Measurements from ENCODE around the gene PPP4R2.
"Not testable (repeated sequence)": the region's sequence is repeated elsewhere in the genome, so short reads cannot be mapped to it uniquely, and the experiment has no call there.

PPP4R2 gene

DNA sequence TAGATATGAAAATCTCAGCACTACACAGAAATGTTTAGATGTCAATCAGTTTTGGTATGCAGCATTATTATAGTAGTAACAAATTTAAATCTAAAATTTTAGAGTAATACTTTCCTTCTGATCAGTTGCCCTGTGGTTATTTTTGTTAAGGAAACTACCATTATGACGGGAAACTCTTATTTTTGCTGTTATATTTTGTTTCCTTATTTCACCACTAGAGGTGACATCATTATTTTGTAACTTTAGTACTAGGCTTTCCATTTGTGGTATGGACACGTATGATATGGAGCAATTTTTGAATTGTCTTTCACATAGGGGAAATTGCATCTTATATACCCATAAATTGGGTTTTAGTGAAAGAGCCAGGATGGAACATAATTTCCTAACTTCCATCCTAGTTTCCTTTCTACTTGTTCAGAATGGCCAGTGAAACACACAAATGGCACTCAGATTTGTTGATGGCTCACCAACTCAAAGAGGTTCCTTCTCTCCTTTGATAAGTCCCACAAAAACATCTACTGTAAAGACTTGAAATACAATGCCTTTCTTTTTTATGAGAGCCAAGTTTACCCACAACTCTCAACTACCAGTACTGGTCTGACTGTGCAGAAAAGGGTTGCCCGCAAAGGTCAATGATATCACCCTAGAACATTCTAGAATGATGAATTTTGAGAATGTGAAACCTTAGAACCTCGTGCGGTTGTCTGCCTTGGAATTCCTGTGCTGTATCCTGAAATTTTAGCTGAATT is 19.4 kb upstream of the PPP4R2 start:
- DNase-seq (ENCODE audit: low spot score): no peak

DNA sequence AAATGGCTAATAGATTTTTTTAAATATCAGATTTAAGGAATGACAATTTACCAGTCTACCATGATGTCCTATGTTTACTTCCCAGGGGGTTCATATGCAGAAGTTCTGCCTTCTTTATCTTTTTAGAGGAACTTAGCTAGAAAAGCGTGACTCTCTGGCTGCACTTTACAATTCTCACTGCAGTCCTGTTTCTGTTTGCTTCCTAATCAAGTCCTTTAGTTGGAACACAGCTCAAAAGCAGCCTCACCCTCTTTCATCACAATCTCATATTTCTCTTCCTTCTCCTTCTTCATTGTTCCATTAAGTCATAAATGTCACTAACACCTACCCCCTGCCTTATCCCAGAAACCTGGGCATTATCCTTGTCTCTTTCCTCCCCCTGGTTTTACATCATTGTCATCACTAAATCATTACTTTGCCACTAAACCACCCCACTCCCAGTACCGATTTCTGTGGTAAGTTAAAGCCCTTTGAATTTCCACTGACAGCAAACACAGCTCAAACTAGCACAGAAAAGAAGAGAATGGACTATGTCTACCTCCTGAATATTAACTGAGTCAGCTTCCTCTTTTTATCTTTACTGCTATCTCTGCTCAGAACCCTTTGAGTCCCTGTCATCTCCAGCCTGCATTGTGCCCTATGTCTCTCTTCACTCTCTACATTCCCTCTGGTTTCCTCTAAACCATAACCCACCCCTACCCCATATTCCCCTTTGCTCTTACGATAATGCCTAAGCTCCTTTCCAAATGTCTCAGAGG is 13.8 kb upstream of the PPP4R2 start:
- DNase-seq (ENCODE audit: low spot score): no peak

GRCh38 chr3:72985576-72985975 is 11.0 kb upstream of the PPP4R2 start:
- no peak for DNase-seq (ENCODE audit: low spot score)

GRCh38 chr3:72990701-72991395 is 5.8 kb upstream of the PPP4R2 start:
- no peak for DNase-seq (ENCODE audit: low spot score)

GRCh38 chr3:72991522-72991921 is 5.1 kb upstream of the PPP4R2 start:
- DNase-seq (ENCODE audit: low spot score): no peak

DNA sequence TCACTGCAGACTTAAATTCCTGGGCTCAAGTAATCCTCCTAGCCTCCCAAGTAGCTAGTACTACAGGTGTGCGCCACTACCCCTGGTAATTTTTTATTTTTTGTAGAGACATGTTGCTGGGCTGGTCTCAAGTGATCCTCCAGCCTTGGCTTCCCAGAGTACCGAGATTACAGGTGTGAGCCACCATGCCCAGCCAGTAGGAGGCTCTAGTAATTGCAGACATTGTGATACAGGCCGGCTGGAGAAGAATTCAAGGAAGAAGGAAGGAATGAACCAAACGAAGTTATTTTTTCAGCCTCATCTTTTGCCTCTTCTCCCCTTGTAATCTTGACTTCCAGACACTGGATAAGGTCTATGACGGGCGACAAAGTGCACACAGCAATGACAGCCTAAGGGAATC is 3.2 kb upstream of the PPP4R2 start:
- DNase-seq (ENCODE audit: low spot score): no peak

DNA sequence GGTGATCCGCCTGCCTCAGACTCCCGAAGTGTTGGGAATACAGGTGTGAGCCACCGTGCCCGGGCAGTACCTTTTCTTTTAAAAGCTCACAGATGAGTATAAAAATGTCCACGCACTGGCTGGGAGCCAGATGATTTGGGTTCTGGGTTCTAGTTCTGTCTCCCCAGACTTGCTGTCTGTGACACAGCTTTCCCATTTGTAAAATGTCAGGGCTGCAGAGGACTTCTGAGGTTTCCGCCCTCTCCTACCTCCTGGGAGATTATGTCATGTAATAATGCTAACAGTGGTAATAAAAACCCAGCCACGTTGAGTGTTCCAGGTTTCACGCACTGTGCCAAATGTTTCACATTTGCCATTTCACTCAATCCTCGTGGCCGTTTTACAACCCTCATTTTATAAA is 1.3 kb upstream of the PPP4R2 start:
- DNase-seq (ENCODE audit: low spot score): no peak

GRCh38 chr3:72996121-72996472 is 514 bp upstream of the PPP4R2 start:
- DNase-seq (ENCODE audit: low spot score): no peak

DNA sequence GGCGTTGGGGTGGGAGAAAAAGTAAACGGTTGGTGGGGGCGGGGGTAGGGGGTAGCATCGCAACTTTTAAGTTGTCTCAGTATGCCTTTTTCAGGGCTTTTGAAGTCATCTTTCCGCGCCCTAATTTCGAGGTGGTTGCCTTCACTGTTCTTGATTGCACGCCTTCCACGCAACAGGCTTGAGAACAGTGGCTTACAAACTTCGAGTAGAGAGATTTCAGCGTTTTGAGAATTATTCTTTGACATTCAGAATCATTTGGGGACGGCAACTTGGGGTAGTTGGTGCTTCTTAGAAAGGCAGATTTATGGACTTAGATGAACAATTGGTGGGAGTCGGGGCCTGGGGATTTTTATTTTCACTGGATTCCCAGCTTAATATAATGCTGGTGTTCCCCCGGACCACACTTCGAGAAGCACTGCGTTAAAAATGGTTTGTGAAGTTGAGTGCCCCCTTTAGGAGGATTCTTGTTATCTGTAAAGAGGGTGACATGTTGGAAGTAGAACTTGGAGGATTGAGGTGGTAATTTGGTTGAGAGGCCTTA is 880 bp downstream of the PPP4R2 start:
- peak; percentile 74 for DNase-seq (ENCODE audit: low spot score)

- no peak for DNase-seq (ENCODE audit: low spot score)
Measured at GRCh38 chr3:72998466-72998865, 1.9 kb downstream of the PPP4R2 start.

DNA sequence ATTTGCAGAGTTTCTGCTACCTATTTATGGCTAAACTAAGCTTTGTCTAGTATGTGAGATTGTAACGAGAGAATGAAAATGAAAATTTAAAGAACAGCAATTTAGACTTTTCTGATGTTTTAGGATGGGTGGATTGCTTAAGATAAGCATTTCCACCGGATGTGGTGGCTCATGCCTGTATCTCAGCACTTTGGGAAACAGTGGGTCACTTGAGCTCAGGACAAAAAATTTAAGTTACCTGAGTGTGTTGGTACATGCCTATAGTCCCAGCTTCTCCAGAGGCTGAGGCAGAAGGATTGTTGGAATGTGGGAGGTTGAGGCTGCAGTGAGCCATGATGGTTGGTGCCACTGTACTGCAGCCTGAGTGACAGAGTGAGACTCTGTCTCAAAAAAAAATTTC is 3.3 kb downstream of the PPP4R2 start:
- DNase-seq (ENCODE audit: low spot score): no peak

GRCh38 chr3:73003050-73003449 is 6.4 kb downstream of the PPP4R2 start:
- DNase-seq (ENCODE audit: low spot score): not testable (repeated sequence)

GRCh38 chr3:73004316-73004715 is 7.7 kb downstream of the PPP4R2 start:
- DNase-seq (ENCODE audit: low spot score): no peak

GRCh38 chr3:73007992-73008712 is 11.5 kb downstream of the PPP4R2 start:
- no peak for DNase-seq (ENCODE audit: low spot score)

- DNase-seq (ENCODE audit: low spot score): no peak
Measured at GRCh38 chr3:73009008-73009407, 12.4 kb downstream of the PPP4R2 start.

DNA sequence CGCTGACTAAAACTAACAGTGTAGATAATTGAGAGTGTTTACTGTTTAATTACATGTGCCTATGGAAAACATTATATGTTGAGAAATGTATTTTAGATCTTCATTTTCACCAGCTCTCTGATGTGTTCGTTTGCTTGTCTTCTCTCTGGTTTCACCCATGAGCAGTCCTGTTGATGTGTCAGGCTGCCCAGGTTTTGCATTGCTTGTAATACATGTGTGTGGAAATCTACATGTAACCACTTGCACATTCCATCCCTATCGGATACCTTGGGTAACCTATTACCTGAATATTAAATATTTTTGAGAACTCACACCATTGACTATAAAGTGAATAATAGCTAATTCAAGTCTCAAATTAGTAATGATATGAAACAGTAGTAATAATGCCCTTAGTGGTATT is 13.1 kb downstream of the PPP4R2 start:
- no peak for DNase-seq (ENCODE audit: low spot score)

GRCh38 chr3:73010158-73010557 is 13.5 kb downstream of the PPP4R2 start:
- no peak for DNase-seq (ENCODE audit: low spot score)

DNA sequence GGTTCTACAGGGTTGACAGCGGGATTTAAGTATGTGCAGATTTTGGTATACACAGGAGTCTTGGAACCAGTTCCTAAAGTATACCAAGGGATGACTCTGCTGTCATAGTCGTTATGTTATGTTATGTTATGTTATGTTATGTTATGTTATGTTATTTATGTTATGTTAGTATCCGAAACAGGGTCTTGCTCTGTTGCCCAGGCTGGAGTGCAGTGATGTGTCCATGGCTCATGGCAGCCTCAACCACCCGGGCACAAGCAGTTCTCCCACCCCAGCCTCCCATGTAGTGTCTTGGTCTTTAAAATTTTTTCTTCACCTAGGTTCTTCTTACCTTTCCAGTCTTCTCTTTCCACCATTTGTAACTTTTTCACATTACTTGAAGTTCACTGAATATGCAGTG is 21.7 kb downstream of the PPP4R2 start:
- no peak for DNase-seq (ENCODE audit: low spot score)

DNA sequence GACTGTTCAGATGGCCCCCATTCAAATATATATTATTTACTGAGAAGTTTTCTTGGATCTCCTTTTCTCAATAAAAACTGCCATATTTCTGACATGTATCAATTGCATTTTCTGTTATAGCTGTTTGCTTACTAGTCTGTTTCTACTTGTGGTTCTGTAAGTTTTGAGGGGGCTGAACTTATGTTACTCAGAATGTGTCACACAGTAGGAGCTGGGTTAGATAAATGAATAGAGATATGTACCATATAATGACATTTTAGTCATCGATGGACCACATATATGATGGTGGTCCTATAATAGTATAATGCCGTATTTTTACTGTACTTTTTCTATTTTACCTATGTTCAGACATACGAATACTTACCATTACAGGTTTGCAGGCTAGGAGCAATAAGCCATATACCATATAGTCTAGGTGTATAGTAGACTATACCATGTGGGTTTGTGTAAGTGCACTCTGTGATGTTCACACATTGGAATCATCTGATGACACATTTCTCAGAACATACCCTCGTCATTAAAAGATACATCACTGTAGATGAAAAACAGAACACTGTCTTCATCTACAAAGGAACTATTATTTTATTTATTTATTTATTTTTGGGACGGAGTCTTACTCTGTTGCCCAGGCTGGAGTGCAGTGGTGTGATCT is 22.3 kb downstream of the PPP4R2 start:
- DNase-seq (ENCODE audit: low spot score): no peak

DNA sequence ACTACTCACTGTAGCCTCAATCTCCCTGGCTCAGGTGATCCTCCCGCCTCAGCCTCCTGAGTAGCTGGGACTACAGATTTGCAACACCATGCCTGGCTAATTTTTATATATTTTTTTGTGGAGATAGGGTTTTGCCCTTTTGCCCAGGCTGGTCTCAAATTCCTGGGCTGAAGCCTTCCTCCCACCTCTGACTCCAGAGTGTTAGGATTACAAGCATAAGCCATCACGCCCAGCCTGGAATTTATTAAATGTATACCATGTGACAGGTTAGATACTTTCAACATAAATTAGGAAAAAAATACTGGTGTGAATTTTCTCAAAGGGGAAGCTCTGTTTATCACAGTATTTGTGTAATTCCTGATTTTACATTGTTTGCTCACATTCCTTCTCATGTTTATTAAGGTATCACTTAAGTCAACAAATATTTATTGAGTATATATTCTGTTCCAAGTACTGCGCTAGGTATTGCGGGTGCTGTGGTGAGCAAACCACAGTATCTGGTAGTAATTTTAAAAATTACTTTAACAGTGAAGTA is 24.8 kb downstream of the PPP4R2 start:
- DNase-seq (ENCODE audit: low spot score): no peak

DNA sequence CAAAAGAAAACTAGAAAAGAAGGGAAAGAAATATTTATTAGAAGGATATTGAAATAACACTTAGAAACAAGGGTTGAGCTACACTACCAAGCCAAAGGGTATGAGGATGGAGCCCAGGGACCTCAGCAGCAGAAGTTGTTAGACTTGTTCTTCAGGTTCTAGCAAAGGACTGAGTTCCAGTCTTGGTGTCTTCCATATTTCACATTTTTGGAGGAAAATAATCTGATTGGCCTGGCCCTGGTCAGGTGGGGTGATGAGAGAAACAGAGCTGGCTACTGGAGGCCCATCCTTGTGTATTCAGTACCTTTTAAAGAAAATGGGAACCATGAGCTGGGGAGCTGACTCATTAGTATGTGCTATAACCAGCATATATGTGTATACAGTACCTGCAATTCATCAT is 28.2 kb downstream of the PPP4R2 start:
- DNase-seq (ENCODE audit: low spot score): no peak

Data from SW480 (cell line).